Muscle layer of duodenum (tissue), 2 donors: ENCODE measurements around the gene ADCY4.

Experiments used
- H3K27ac ChIP-seq: one replicate; pipeline ENCODE4 v1.7.0; 2013; ENCODE audit warnings: mild to moderate bottlenecking, low read length
- H3K27me3 ChIP-seq: one replicate; pipeline ENCODE4 v1.7.0; 2013; ENCODE audit warnings: low read depth, mild to moderate bottlenecking, control low read depth, low read length
- H3K36me3 ChIP-seq, 2 donors: one replicate each; pipeline ENCODE4 v1.7.0; 2013; ENCODE audit warnings: low read length in 2 of 2, control low read depth in 1 of 2, mild to moderate bottlenecking in 1 of 2; ENCODE audit not compliant: insufficient read depth in 2 of 2, control insufficient read depth in 1 of 2
- H3K4me1 ChIP-seq, 2 donors: one replicate each; pipeline ENCODE4 v1.7.0; 2013; ENCODE audit warnings: low read length in 2 of 2, mild to moderate bottlenecking in 2 of 2, control low read depth in 1 of 2, moderate library complexity in 1 of 2; ENCODE audit not compliant: insufficient read depth in 2 of 2, control insufficient read depth in 1 of 2
- H3K4me3 ChIP-seq, 2 donors: one replicate each; pipeline ENCODE4 v1.7.0; 2013; ENCODE audit warnings: low read length in 2 of 2, low read depth in 1 of 2, mild to moderate bottlenecking in 1 of 2
- H3K9me3 ChIP-seq, 2 donors: one replicate each; pipeline ENCODE4 v1.7.0; 2013; ENCODE audit warnings: low read length in 2 of 2, control low read depth in 1 of 2, mild to moderate bottlenecking in 1 of 2; ENCODE audit not compliant: control insufficient read depth in 1 of 2
- donor health status: healthy.

Gene ADCY4

GRCh38 chr14:24277606-24278321, 57.1 kb downstream of the ADCY4 start:
- no peaks in the 10 kb centered on the region for H3K27me3 ChIP-seq
- no peaks in the 10 kb centered on the region for H3K36me3 ChIP-seq
- H3K4me1 ChIP-seq, result no peaks in the 10 kb centered on the region
- no peak overlapping the region for H3K27ac ChIP-seq
- H3K4me3 ChIP-seq, result no peak overlapping the region
- no peaks in the 10 kb centered on the region for H3K9me3 ChIP-seq

GRCh38 chr14:24277071-24277470, 57.8 kb downstream of the ADCY4 start:
- H3K27ac ChIP-seq, result no peak overlapping the region

GRCh38 chr14:24274101-24274543, 60.7 kb downstream of the ADCY4 start:
- Histone ChIP-seq H3K9me3 (no peaks in the 10 kb centered on the region), H3K27me3 (no peaks in the 10 kb centered on the region), H3K4me3 (no peak overlapping the region), H3K36me3 (peaks cover 5 to 7% of the 10 kb centered on the region in 2 donors), H3K4me1 (peaks cover 4 to 10% of the 10 kb centered on the region in 2 donors), H3K27ac (no peak overlapping the region)

More at GRCh38 chr14:24277071-24277470, 57.8 kb downstream of the ADCY4 start:
- Histone ChIP-seq H3K36me3 (no peaks in the 10 kb centered on the region), H3K4me1 (peaks cover under 1 to 2% of the 10 kb centered on the region in 2 donors), H3K4me3 (no peak overlapping the region), H3K9me3 (no peaks in the 10 kb centered on the region), H3K27me3 (no peaks in the 10 kb centered on the region)

- no peak overlapping the region for H3K27ac ChIP-seq
- no peak overlapping the region for H3K4me3 ChIP-seq
- H3K27me3 ChIP-seq, result no peaks in the 10 kb centered on the region
- H3K4me1 ChIP-seq, result peaks cover 4 to 10% of the 10 kb centered on the region in 2 donors
- peaks cover 10% of the 10 kb centered on the region in 2 donors for H3K36me3 ChIP-seq
- H3K9me3 ChIP-seq, result no peaks in the 10 kb centered on the region
These were observed 61.4 kb downstream of the ADCY4 start for GRCh38 chr14:24273422-24273998.

- no peak overlapping the region for H3K27ac ChIP-seq
- H3K4me3 ChIP-seq, result no peak overlapping the region
These were observed 62.4 kb downstream of the ADCY4 start for GRCh38 chr14:24272467-24272866.

GRCh38 chr14:24271834-24272263, 63.0 kb downstream of the ADCY4 start:
- Histone ChIP-seq H3K9me3 (no peaks in the 10 kb centered on the region), H3K4me3 (peak overlapping the region; percentile 80 to 82), H3K4me1 (peaks cover 4 to 10% of the 10 kb centered on the region in 2 donors), H3K27me3 (no peaks in the 10 kb centered on the region), H3K36me3 (peaks cover 18 to 19% of the 10 kb centered on the region in 2 donors), H3K27ac (peak overlapping the region; percentile 92)

More at GRCh38 chr14:24272467-24272866, 62.4 kb downstream of the ADCY4 start:
- peaks cover 4 to 10% of the 10 kb centered on the region in 2 donors for H3K4me1 ChIP-seq
- peaks cover 14% of the 10 kb centered on the region in 2 donors for H3K36me3 ChIP-seq
- no peaks in the 10 kb centered on the region for H3K9me3 ChIP-seq
- no peaks in the 10 kb centered on the region for H3K27me3 ChIP-seq

GRCh38 chr14:24271134-24271833, 63.6 kb downstream of the ADCY4 start, which contains the start of gene RABGGTA:
Gene RABGGTA, minus strand, starts transcription at chr14:24271597. Its CDS starts 482 bp downstream, at chr14:24271115.
- H3K4me1 ChIP-seq, result peaks cover 4 to 10% of the 10 kb centered on the region in 2 donors
- peak within 1 kb of the TSS; percentile 80 to 82 for H3K4me3 ChIP-seq
- H3K36me3 ChIP-seq, result peaks cover 24 to 25% of the 10 kb centered on the region in 2 donors
- no peaks in the 10 kb centered on the region for H3K9me3 ChIP-seq
- no peaks in the 10 kb centered on the region for H3K27me3 ChIP-seq
- peak within 1 kb of the TSS; percentile 92 for H3K27ac ChIP-seq

GRCh38 chr14:24270537-24271133, 64.2 kb downstream of the ADCY4 start:
- peak overlapping the region; percentile 80 to 82 for H3K4me3 ChIP-seq
- H3K27ac ChIP-seq, result peak overlapping the region; percentile 92
- H3K9me3 ChIP-seq, result no peaks in the 10 kb centered on the region
- H3K4me1 ChIP-seq, result peaks cover 4 to 10% of the 10 kb centered on the region in 2 donors
- peaks cover 28% of the 10 kb centered on the region in 2 donors for H3K36me3 ChIP-seq
- no peaks in the 10 kb centered on the region for H3K27me3 ChIP-seq

GRCh38 chr14:24269910-24270536, 64.8 kb downstream of the ADCY4 start:
- H3K9me3 ChIP-seq, result no peaks in the 10 kb centered on the region
- peaks cover 4 to 10% of the 10 kb centered on the region in 2 donors for H3K4me1 ChIP-seq
- no peak overlapping the region for H3K27ac ChIP-seq
- H3K36me3 ChIP-seq, result peaks cover 28 to 35% of the 10 kb centered on the region in 2 donors
- no peak overlapping the region for H3K4me3 ChIP-seq
- no peaks in the 10 kb centered on the region for H3K27me3 ChIP-seq

- H3K4me1 ChIP-seq, result peaks cover 4 to 10% of the 10 kb centered on the region in 2 donors
- H3K4me3 ChIP-seq, result no peak overlapping the region
- H3K27me3 ChIP-seq, result no peaks in the 10 kb centered on the region
- H3K27ac ChIP-seq, result no peak overlapping the region
- H3K36me3 ChIP-seq, result peaks cover 28 to 38% of the 10 kb centered on the region in 2 donors
- H3K9me3 ChIP-seq, result no peaks in the 10 kb centered on the region
These were observed 65.5 kb downstream of the ADCY4 start for GRCh38 chr14:24269368-24269767.
